ENCODE data around the gene ONECUT2.

The ONECUT2 gene

DNA sequence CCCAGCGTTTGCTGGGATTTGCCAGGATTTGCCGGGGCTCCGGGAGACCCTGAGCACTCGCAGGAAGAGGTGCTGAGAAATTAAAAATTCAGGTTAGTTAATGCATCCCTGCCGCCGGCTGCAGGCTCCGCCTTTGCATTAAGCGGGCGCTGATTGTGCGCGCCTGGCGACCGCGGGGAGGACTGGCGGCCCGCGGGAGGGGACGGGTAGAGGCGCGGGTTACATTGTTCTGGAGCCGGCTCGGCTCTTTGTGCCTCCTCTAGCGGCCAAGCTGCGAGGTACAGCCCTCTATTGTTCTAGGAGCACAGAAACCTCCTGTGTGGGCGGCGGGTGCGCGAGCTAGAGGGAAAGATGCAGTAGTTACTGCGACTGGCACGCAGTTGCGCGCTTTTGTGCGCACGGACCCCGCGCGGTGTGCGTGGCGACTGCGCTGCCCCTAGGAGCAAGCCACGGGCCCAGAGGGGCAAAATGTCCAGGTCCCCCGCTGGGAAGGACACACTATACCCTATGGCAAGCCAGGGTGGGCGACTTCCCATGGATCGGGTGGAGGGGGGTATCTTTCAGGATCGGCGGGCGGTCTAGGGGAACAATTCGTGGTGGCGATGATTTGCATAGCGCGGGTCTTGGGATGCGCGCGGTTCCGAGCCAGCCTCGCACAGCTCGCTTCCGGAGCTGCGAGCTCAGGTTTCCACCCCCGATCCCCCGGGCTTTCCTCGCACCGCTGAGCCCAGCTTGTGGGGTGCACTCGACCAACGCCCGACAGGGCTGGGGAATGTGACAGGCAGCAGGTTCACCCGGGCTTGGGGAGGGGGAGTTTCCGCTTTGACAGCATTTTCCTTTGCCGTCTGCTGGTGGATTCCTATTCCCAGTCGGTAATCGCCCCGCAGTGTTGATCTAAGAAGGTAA is 2.8 kb downstream of the ONECUT2 start:
- Histone ChIP-seq H3K36me3 (ENCODE audit: insufficient read depth, low read length) (no peaks in the 10 kb centered on the region), H3K4me3 (ENCODE audit: low read depth in 1 of 2, low read length in 2 of 2) (no peak overlapping the region), H3K4me1 (ENCODE audit: insufficient read depth, low read length) (no peaks in the 10 kb centered on the region), H3K9me3 (ENCODE audit: insufficient read depth, low read length, severe bottlenecking) (peaks cover 14% of the 10 kb centered on the region), H3K27me3 (ENCODE audit: insufficient read depth, low read length, poor library complexity) (no peaks in the 10 kb centered on the region), H3K9ac (ENCODE audit: low read depth, low read length) (no peak overlapping the region), H3K27ac (ENCODE audit: low read length) (no peak overlapping the region), H3K4me2 (ENCODE audit: insufficient read depth, low read length) (no peak overlapping the region), H3K79me2 (ENCODE audit: insufficient read depth, low read length) (no peaks in the 10 kb centered on the region), H4K20me1 (ENCODE audit: insufficient read depth, low read length) (no peaks in the 10 kb centered on the region), H2AFZ (ENCODE audit: low read depth, low read length) (no peak overlapping the region)
- TF ChIP-seq, protein P1, sequence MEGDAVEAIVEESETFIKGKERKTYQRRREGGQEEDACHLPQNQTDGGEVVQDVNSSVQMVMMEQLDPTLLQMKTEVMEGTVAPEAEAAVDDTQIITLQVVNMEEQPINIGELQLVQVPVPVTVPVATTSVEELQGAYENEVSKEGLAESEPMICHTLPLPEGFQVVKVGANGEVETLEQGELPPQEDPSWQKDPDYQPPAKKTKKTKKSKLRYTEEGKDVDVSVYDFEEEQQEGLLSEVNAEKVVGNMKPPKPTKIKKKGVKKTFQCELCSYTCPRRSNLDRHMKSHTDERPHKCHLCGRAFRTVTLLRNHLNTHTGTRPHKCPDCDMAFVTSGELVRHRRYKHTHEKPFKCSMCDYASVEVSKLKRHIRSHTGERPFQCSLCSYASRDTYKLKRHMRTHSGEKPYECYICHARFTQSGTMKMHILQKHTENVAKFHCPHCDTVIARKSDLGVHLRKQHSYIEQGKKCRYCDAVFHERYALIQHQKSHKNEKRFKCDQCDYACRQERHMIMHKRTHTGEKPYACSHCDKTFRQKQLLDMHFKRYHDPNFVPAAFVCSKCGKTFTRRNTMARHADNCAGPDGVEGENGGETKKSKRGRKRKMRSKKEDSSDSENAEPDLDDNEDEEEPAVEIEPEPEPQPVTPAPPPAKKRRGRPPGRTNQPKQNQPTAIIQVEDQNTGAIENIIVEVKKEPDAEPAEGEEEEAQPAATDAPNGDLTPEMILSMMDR (IDR thresholded peaks at IDR 0.05; ENCODE audit: borderline replicate concordance, extremely low read depth, low read length, poor library complexity, severe bottlenecking) = no peak
- no peak for TF ChIP-seq EZH2 (IDR thresholded peaks at IDR 0.05; ENCODE audit: borderline replicate concordance, low read depth, low read length, severe bottlenecking)
- ATAC-seq (ENCODE audit: insufficient read depth, low read depth) (no peak), DNase-seq (no peak)

DNA sequence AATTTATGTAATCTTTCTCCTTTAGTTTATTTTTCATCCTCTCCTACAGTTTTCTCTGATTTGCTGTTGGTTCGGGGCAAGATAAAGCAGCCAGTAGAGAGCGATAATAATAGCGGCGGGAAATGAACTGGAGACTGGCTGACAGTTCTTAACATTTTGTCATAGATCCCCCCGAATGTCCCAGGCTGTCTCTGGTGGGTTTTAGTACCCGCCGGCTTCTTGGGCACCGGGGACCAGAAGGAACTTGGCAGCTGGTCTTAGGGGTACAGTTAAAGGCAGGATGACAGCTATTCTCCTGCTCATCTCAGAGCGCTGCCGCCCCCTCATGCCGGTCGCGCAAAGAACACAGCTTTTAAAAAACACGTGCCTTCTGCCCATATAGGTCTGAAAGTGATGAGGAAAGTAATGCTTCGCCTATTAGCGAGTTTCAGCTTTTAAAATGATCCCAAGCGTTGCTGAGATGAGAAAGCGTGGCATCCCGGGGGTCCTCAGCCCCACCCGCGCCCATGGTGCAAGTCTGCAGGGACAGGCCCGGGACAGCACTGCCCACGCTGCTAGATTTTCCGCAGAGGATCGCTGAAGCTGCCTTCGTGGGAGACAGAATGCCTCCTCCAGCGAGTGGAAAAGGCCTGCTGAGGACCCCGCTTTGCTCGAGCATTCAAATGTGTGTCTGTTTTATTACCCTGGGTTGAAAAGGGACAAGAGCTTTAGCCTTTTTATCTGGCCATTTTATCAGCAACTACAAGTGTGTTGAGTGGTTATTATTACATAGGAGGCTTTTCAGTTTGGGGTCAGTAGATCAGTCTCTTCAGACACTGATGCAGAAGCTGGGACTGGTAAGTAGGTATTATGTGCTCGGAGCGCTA is 3.8 kb downstream of the ONECUT2 start:
- H3K27ac ChIP-seq (ENCODE audit: low read length) = no peak overlapping the region
- no peak overlapping the region for H3K4me3 ChIP-seq (ENCODE audit: low read depth in 1 of 2, low read length in 2 of 2)
- ATAC-seq (ENCODE audit: insufficient read depth, low read depth) = no peak
- peaks cover 14% of the 10 kb centered on the region for H3K9me3 ChIP-seq (ENCODE audit: insufficient read depth, low read length, severe bottlenecking)
- H4K20me1 ChIP-seq (ENCODE audit: insufficient read depth, low read length) = no peaks in the 10 kb centered on the region
- H3K4me2 ChIP-seq (ENCODE audit: insufficient read depth, low read length) = no peak overlapping the region
- no peaks in the 10 kb centered on the region for H3K4me1 ChIP-seq (ENCODE audit: insufficient read depth, low read length)
- TF ChIP-seq, protein P1 (IDR thresholded peaks at IDR 0.05; ENCODE audit: borderline replicate concordance, extremely low read depth, low read length, poor library complexity, severe bottlenecking) = no peak
- TF ChIP-seq EZH2 (IDR thresholded peaks at IDR 0.05; ENCODE audit: borderline replicate concordance, low read depth, low read length, severe bottlenecking) = no peak
- H3K79me2 ChIP-seq (ENCODE audit: insufficient read depth, low read length) = no peaks in the 10 kb centered on the region
- no peaks in the 10 kb centered on the region for H3K36me3 ChIP-seq (ENCODE audit: insufficient read depth, low read length)
- H3K9ac ChIP-seq (ENCODE audit: low read depth, low read length) = no peak overlapping the region
- no peak overlapping the region for H2AFZ ChIP-seq (ENCODE audit: low read depth, low read length)
- no peaks in the 10 kb centered on the region for H3K27me3 ChIP-seq (ENCODE audit: insufficient read depth, low read length, poor library complexity)
- no peak for DNase-seq

DNA sequence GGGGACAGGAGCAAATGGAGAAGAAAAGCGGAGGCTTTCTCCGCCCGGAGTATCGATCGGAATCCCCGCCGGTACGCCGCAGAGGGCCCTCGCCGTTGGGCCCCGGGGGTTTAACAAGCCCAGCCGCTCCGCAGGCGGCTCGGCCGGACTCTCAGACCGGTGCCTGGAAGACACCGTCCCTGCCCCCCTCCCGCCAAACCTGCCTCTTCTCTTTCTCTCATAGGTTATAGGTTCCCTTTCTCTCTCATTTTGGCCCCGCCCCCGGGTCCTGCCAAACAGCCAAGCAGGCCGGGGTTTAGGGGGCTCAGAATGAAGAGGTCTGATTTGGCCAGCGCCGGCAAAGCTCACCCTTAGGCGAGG is 4.4 kb downstream of the ONECUT2 start:
- H3K4me1 ChIP-seq (ENCODE audit: insufficient read depth, low read length) = no peaks in the 10 kb centered on the region
- TF ChIP-seq, protein P1 (IDR thresholded peaks at IDR 0.05; ENCODE audit: borderline replicate concordance, extremely low read depth, low read length, poor library complexity, severe bottlenecking) = no peak
- no peak for TF ChIP-seq EZH2 (IDR thresholded peaks at IDR 0.05; ENCODE audit: borderline replicate concordance, low read depth, low read length, severe bottlenecking)
- H3K9ac ChIP-seq (ENCODE audit: low read depth, low read length) = no peak overlapping the region
- H2AFZ ChIP-seq (ENCODE audit: low read depth, low read length) = no peak overlapping the region
- H3K36me3 ChIP-seq (ENCODE audit: insufficient read depth, low read length) = no peaks in the 10 kb centered on the region
- H3K4me3 ChIP-seq (ENCODE audit: low read depth in 1 of 2, low read length in 2 of 2) = no peak overlapping the region
- H4K20me1 ChIP-seq (ENCODE audit: insufficient read depth, low read length) = no peaks in the 10 kb centered on the region
- peaks cover 14% of the 10 kb centered on the region for H3K9me3 ChIP-seq (ENCODE audit: insufficient read depth, low read length, severe bottlenecking)
- DNase-seq = no peak
- H3K27ac ChIP-seq (ENCODE audit: low read length) = no peak overlapping the region
- no peak for ATAC-seq (ENCODE audit: insufficient read depth, low read depth)
- no peaks in the 10 kb centered on the region for H3K27me3 ChIP-seq (ENCODE audit: insufficient read depth, low read length, poor library complexity)
- H3K79me2 ChIP-seq (ENCODE audit: insufficient read depth, low read length) = no peaks in the 10 kb centered on the region
- no peak overlapping the region for H3K4me2 ChIP-seq (ENCODE audit: insufficient read depth, low read length)

Data from DND-41 (cell line).